ENCODE results near the gene LRP5.
"Not testable (repeated sequence)": the region's sequence is repeated elsewhere in the genome, so short reads cannot be mapped to it uniquely, and the experiment has no call there.

- TF ChIP-seq BHLHE40 (IDR thresholded peaks at IDR 0.05; ENCODE audit: low read length); CTCF (IDR thresholded peaks at IDR 0.05 in 2 of 3, conservative IDR thresholded peaks at IDR 0.05 in 1 of 3; ENCODE audit: insufficient read depth in 2 of 3, low read depth in 1 of 3, low read length in 3 of 3): not testable (repeated sequence)
Measured at GRCh38 chr11:68475626-68476025, 163.2 kb downstream of the LRP5 start.

All from K562 (cell line).